H1 (cell line): ENCODE results near the gene CDCA3. TPM values are rescaled to one million over a fixed set of nuclear protein-coding genes. Genes with fewer than 3 reads are reported as not detected.

ENCODE experiments used
- CTCF ChIA-PET: fragments of 300-600 bp; sonication (Branson Sonifier 250); formaldehyde crosslinking; loops from one replicate; lab custom pipeline; 2021; ENCODE audit not compliant: partially characterized antibody; lab: Charles Lee
- POLR2A ChIA-PET: fragments of 300-600 bp; sonication (Branson Sonifier 250); formaldehyde crosslinking; loops from one replicate; lab custom pipeline; 2021; ENCODE audit warnings: inconsistent platforms; ENCODE audit not compliant: partially characterized antibody; lab: Charles Lee
- DNase-seq, 2 experiments: peaks; one replicate each; pipeline versions ENCODE4 v3.0.0 to v3.0.0-alpha.2; 2010 to 2022; ENCODE audit warnings: low spot score in 2 of 2, low read depth in 1 of 2, mixed read lengths in 1 of 2
- FAIRE-seq: peaks from 2 replicates; lab custom pipeline; 2011; peaks lifted over from hg19 to GRCh38; lab: Jason Lieb, UNC
- H2AFZ ChIP-seq: 2 replicates; pipeline ENCODE4 v1.8.1; 2012; ENCODE audit warnings: low read length, inconsistent platforms
- H2AK5ac ChIP-seq: 2 replicates; pipeline ENCODE4 v1.6.1; 2013; ENCODE audit warnings: low read depth, low read length
- H2BK120ac ChIP-seq: replicated peaks from 2 replicates; pipeline ENCODE3; 2013; ENCODE audit warnings: low read depth, low read length, inconsistent platforms
- H2BK12ac ChIP-seq: 2 replicates; pipeline ENCODE4 v1.6.1; 2013; ENCODE audit warnings: low read depth, low read length
- H2BK15ac ChIP-seq: 2 replicates; pipeline ENCODE4 v1.6.1; 2013; ENCODE audit warnings: low read length
- H2BK20ac ChIP-seq: 2 replicates; pipeline ENCODE4 v1.6.1; 2013; ENCODE audit warnings: low read length
- H2BK5ac ChIP-seq: 2 replicates; pipeline ENCODE4 v1.6.1; 2013; ENCODE audit warnings: low read depth, low read length
- H3K14ac ChIP-seq: 2 replicates; pipeline ENCODE4 v1.6.1; 2013; ENCODE audit warnings: inconsistent platforms; ENCODE audit not compliant: insufficient read length
- H3K18ac ChIP-seq: 2 replicates; pipeline ENCODE4 v1.6.1; 2013; ENCODE audit warnings: low read length; ENCODE audit errors: extremely low read depth
- H3K23ac ChIP-seq: 2 replicates; pipeline ENCODE4 v1.6.1; 2013; ENCODE audit warnings: inconsistent platforms; ENCODE audit not compliant: insufficient read length
- H3K23me2 ChIP-seq: 2 replicates; pipeline ENCODE4 v1.6.1; 2013; ENCODE audit warnings: low read depth, low read length
- H3K27ac ChIP-seq: 2 replicates; pipeline ENCODE4 v1.6.1; 2011; ENCODE audit warnings: low read depth, low read length, inconsistent platforms
- H3K27me3 ChIP-seq, 4 experiments: replicated peaks in 1 of 4; 1 replicate in 1 of 4; 2 replicates in 3 of 4; pipeline versions ENCODE4 v1.6.1 to v1.8.1; 2011 to 2013; ENCODE audit warnings: low read length in 3 of 4, mild to moderate bottlenecking in 3 of 4, inconsistent platforms in 2 of 4, mixed read lengths in 2 of 4, moderate library complexity in 1 of 4; ENCODE audit not compliant: control insufficient read depth in 3 of 4, insufficient read depth in 3 of 4; ENCODE audit errors: extremely low read depth in 1 of 4
- H3K36me3 ChIP-seq, 4 experiments: 2 replicates each; pipeline versions ENCODE4 v1.6.1 to v1.8.1; 2011 to 2013; ENCODE audit warnings: mild to moderate bottlenecking in 4 of 4, low read length in 3 of 4, moderate library complexity in 2 of 4, control low read depth in 1 of 4, inconsistent platforms in 1 of 4; ENCODE audit not compliant: insufficient read depth in 4 of 4, control insufficient read depth in 2 of 4
- H3K4ac ChIP-seq: replicated peaks from 2 replicates; pipeline ENCODE3; 2013; ENCODE audit warnings: low read length, low read depth, mixed read lengths, inconsistent platforms; ENCODE audit not compliant: insufficient read length
- H3K4me1 ChIP-seq, 4 experiments: replicated peaks in 1 of 4; 1 replicate in 1 of 4; 2 replicates in 3 of 4; pipeline versions ENCODE4 v1.6.1 to v1.8.1; 2011 to 2013; ENCODE audit warnings: low read length in 3 of 4, inconsistent platforms in 2 of 4, mixed read lengths in 1 of 4; ENCODE audit not compliant: insufficient read depth in 4 of 4, control insufficient read depth in 3 of 4
- H3K4me2 ChIP-seq, 2 experiments: 2 replicates each; pipeline versions ENCODE4 v1.6.1 to v1.8.1; 2011 to 2013; ENCODE audit warnings: low read depth in 2 of 2, low read length in 2 of 2, control low read depth in 1 of 2, inconsistent platforms in 1 of 2, mild to moderate bottlenecking in 1 of 2; ENCODE audit not compliant: insufficient read depth in 1 of 2
- H3K4me3 ChIP-seq, 4 experiments: fragments of 200-600, 300-600 bp in 1 of 4; sonication (generic), shearing (Covaris generic), sonication (Bioruptor Twin) in 1 of 4; 2 replicates each; pipeline versions ENCODE4 v1.5.1 to v1.8.1; 2011 to 2016; ENCODE audit warnings: low read length in 4 of 4, low read depth in 3 of 4, control low read depth in 2 of 4, inconsistent platforms in 2 of 4, mild to moderate bottlenecking in 2 of 4, mixed read lengths in 1 of 4, moderate library complexity in 1 of 4; ENCODE audit not compliant: insufficient read depth in 2 of 4; ENCODE audit errors: extremely low read depth in 1 of 4
- H3K56ac ChIP-seq: replicated peaks from 2 replicates; pipeline ENCODE3; 2013; ENCODE audit warnings: low read depth, mild to moderate bottlenecking, mixed read lengths, low read length, inconsistent platforms; ENCODE audit not compliant: insufficient read length
- H3K79me1 ChIP-seq: 2 replicates; pipeline ENCODE4 v1.6.1; 2013; ENCODE audit warnings: low read depth, low read length, control low read depth
- H3K79me2 ChIP-seq, 2 experiments: 2 replicates each; pipeline versions ENCODE4 v1.6.1 to v1.8.1; 2012 to 2013; ENCODE audit warnings: low read length in 2 of 2, mild to moderate bottlenecking in 2 of 2, inconsistent platforms in 1 of 2; ENCODE audit not compliant: insufficient read depth in 2 of 2, control insufficient read depth in 1 of 2
- H3K9ac ChIP-seq, 4 experiments: replicated peaks in 1 of 4; 1 replicate in 1 of 4; 2 replicates in 3 of 4; pipeline versions ENCODE4 v1.6.1 to v1.8.1; 2011 to 2013; ENCODE audit warnings: low read depth in 3 of 4, low read length in 3 of 4, control low read depth in 2 of 4, mild to moderate bottlenecking in 2 of 4, moderate library complexity in 2 of 4, inconsistent platforms in 1 of 4; ENCODE audit errors: extremely low read depth in 1 of 4
- H3K9me3 ChIP-seq, 2 experiments: 2 replicates each; pipeline versions ENCODE4 v1.6.1 to v1.8.1; 2012 to 2013; ENCODE audit warnings: mild to moderate bottlenecking in 2 of 2, moderate library complexity in 2 of 2, control low read depth in 1 of 2, inconsistent platforms in 1 of 2, low read depth in 1 of 2, low read length in 1 of 2, mixed read lengths in 1 of 2; ENCODE audit not compliant: insufficient read depth in 2 of 2
- H4K20me1 ChIP-seq, 2 experiments: replicated peaks in 1 of 2; 2 replicates each; pipeline versions ENCODE3 to v1.8.1; 2011 to 2013; ENCODE audit warnings: inconsistent platforms in 2 of 2, low read length in 2 of 2, mild to moderate bottlenecking in 1 of 2; ENCODE audit not compliant: insufficient read depth in 2 of 2, control insufficient read depth in 1 of 2
- H4K5ac ChIP-seq: 2 replicates; pipeline ENCODE4 v1.6.1; 2013; ENCODE audit warnings: low read length, low read depth, mixed read lengths, inconsistent platforms; ENCODE audit not compliant: insufficient read length
- H4K8ac ChIP-seq: 2 replicates; pipeline ENCODE4 v1.8.0; 2013; ENCODE audit warnings: mild to moderate bottlenecking, moderate library complexity, low read length, inconsistent platforms; ENCODE audit not compliant: insufficient read depth; ENCODE audit errors: extremely low read depth
- H4K91ac ChIP-seq: replicated peaks from 2 replicates; pipeline ENCODE3; 2013; ENCODE audit warnings: low read length, mixed read lengths, inconsistent platforms; ENCODE audit not compliant: insufficient read length
- NANOG ChIP-seq: IDR thresholded peaks from 2 replicates; pipeline ENCODE4 v1.6.1; 2011; ENCODE audit warnings: low read length, low read depth, mild to moderate bottlenecking, inconsistent platforms; ENCODE audit not compliant: insufficient read depth, poor library complexity, severe bottlenecking
- WGBS, 2 experiments: shearing (Covaris generic) in 1 of 2; methylation state at CpG; one replicate each; pipeline versions ENCODE4 v1.1.6 to v1.1.7; 2013 to 2015; ENCODE audit warnings: low lambda C conversion rate in 2 of 2, mixed read lengths in 2 of 2, inconsistent platforms in 1 of 2, low coverage in 1 of 2, missing lambda C conversion rate in 1 of 2; ENCODE audit not compliant: insufficient replicate concordance in 2 of 2, insufficient coverage in 1 of 2, insufficient read length in 1 of 2; ENCODE audit errors: extremely low coverage in 1 of 2, missing lambda C conversion rate in 1 of 2; 5-methylcytosine and 5-hydroxymethylcytosine counted together
- polyA plus RNA-seq, 7 experiments: library from polyadenylated mRNA; depleted of rRNA in 3 of 7; stranded (reverse) in 5 of 7; unstranded in 2 of 7; fragments of >200 nt in 5 of 7; fragments of 200-250 nt in 2 of 7; gene quantifications; 1 replicate in 5 of 7; 2 replicates in 1 of 7; 4 replicates in 1 of 7; pipeline versions ENCODE4 v1.2.1 to v1.2.3, GENCODE V29; 2011 to 2013; ENCODE audit warnings: missing spikeins in 2 of 7, mixed read lengths in 2 of 7
- total RNA-seq: library from RNA; stranded (reverse); fragmentation: NEBNext Ultra II Directional; extraction: Animal tissue kit (Norgen Biotek cat#: 25700); gene quantifications from 2 replicates; pipeline ENCODE4 v1.2.1, GENCODE V29; 2021

Gene CDCA3
- total and polyA plus RNA-seq, 2 of the 8 experiments (the other 6 are each of a cell fraction or from before 2014, with no cell fraction given): 47.7 to 71.2 TPM

- ChIA-PET CTCF (interaction anchor here (0.5 to 23.7 kb wide), 11 partner anchors 6 to 376 kb away, joined by 3 to 532 read pairs (median 5); partner anchors contain the start of genes CD4, CDCA3, GNB3 and GPR162), POLR2A (interaction anchor here (0.6 to 27.1 kb wide), 9 partner anchors 5 to 120 kb away, joined by 3 to 588 read pairs (median 8); partner anchors contain the start of genes CDCA3, GNB3, GPR162 and MLF2)
- Histone ChIP-seq H4K8ac (no peak within 1 kb of the TSS; the same call in 1 of the 2 replicates), H3K27ac (no peak within 1 kb of the TSS; the same call in 1 of the 2 replicates), H4K20me1 (peaks cover 7 to 8% of the 10 kb centered on the region in 2 experiments), H3K79me1 (no peaks in the 10 kb centered on the region), H3K4ac (no peak within 1 kb of the TSS), H3K4me3 (no peak within 1 kb of the TSS), H3K9ac (no peak within 1 kb of the TSS), H3K14ac (no peak within 1 kb of the TSS), H3K4me1 (peaks cover 0 to 3% (median 2%) of the 10 kb centered on the region in 4 experiments; a peak in 1 of 7 replicates), H2AFZ (no peak within 1 kb of the TSS), H2BK120ac (no peak within 1 kb of the TSS), H4K5ac (no peak within 1 kb of the TSS), H3K23ac (no peak within 1 kb of the TSS), H3K27me3 (no peaks in the 10 kb centered on the region), H3K79me2 (no peaks in the 10 kb centered on the region), H3K18ac (no peak within 1 kb of the TSS), H4K91ac (no peak within 1 kb of the TSS), H3K9me3 (no peaks in the 10 kb centered on the region), H2BK20ac (no peak within 1 kb of the TSS), H2BK5ac (no peak within 1 kb of the TSS), H2BK15ac (no peak within 1 kb of the TSS), H2BK12ac (no peak within 1 kb of the TSS), H3K36me3 (peaks cover 21 to 62% (median 48%) of the 10 kb centered on the region in 4 experiments), H3K23me2 (no peaks in the 10 kb centered on the region), H2AK5ac (no peak within 1 kb of the TSS), H3K4me2 (no peak within 1 kb of the TSS), H3K56ac (no peak within 1 kb of the TSS)
- FAIRE-seq (no peak), DNase-seq (no peak)
- 91% methylated on average over 20 of the region's 24 CpGs; no CpG with 5 or more reads in 1 of the 2 experiments for WGBS, 2 experiments
- no peak for TF ChIP-seq NANOG
Measured at GRCh38 chr12:6840761-6841515, 10.1 kb downstream of the CDCA3 start, which contains the start of gene GNB3. Gene GNB3, plus strand, starts transcription at chr12:6840925. Its CDS starts 363 bp downstream, at chr12:6841288.
